Uterus (tissue), 2 donors: ENCODE measurements around the gene NXPH1.

Experiments used
- CTCF ChIP-seq, 4 experiments: fragments of 200-600 bp in 2 of 4; fragments of 450-650 bp in 2 of 4; sonication (generic) in 2 of 4; IDR thresholded peaks; one replicate each; pipeline ENCODE4 v1.5.1; 2016 to 2019; ENCODE audit warnings: antibody characterized with exemption in 4 of 4, mild to moderate bottlenecking in 2 of 4, moderate library complexity in 1 of 4
- POLR2A ChIP-seq, 2 donors: fragments of 450-650 bp; IDR thresholded peaks; one replicate each; pipeline ENCODE4 v1.6.1; 2016; ENCODE audit warnings: antibody characterized with exemption in 2 of 2, mild to moderate bottlenecking in 1 of 2, moderate library complexity in 1 of 2

GRCh38 chr7:8605221-8605620 lies 171.8 kb downstream of the NXPH1 start:
- TF ChIP-seq CTCF (IDR thresholded peaks at IDR 0.05) = no peak
- TF ChIP-seq POLR2A (IDR thresholded peaks at IDR 0.05) = no peak
